GM18498 (cell line): ENCODE results near the gene TMEM139.

Experiments used
- ATAC-seq: cut with Tn5 transposase; IDR thresholded peaks from one replicate; pipeline ENCODE4 v1.9.1; 2021; ENCODE audit warnings: mild to moderate bottlenecking, moderate library complexity; ENCODE audit not compliant: unreplicated experiment

Gene TMEM139

GRCh38 chr7:143284591-143285469 lies at the start of gene TMEM139:
TMEM139 (plus strand) TSS chr7:143284958; CDS start chr7:143285958, 1,000 bp downstream.
- no peak for ATAC-seq

- no peak for ATAC-seq
Observed at GRCh38 chr7:143235561-143235960, 49.2 kb upstream of the TMEM139 start.

- no peak for ATAC-seq
Observed at GRCh38 chr7:143236408-143236990, 48.3 kb upstream of the TMEM139 start.

- no peak for ATAC-seq
Observed at GRCh38 chr7:143237366-143237765, 47.4 kb upstream of the TMEM139 start.

- ATAC-seq = no peak
Observed at GRCh38 chr7:143238289-143238980, 46.3 kb upstream of the TMEM139 start.

GRCh38 chr7:143239813-143240212 lies 44.9 kb upstream of the TMEM139 start:
- no peak for ATAC-seq

GRCh38 chr7:143240291-143241168 lies 44.2 kb upstream of the TMEM139 start:
- peak; percentile 94 for ATAC-seq

GRCh38 chr7:143242306-143242705 lies 42.5 kb upstream of the TMEM139 start:
- no peak for ATAC-seq

GRCh38 chr7:143243111-143243510 lies 41.6 kb upstream of the TMEM139 start:
- ATAC-seq = no peak

GRCh38 chr7:143243614-143244013 lies 41.1 kb upstream of the TMEM139 start:
- ATAC-seq = no peak

GRCh38 chr7:143244321-143244720 lies 40.4 kb upstream of the TMEM139 start:
- ATAC-seq = no peak

GRCh38 chr7:143245123-143245522 lies 39.6 kb upstream of the TMEM139 start:
- ATAC-seq = no peak

GRCh38 chr7:143247372-143247771 lies 37.4 kb upstream of the TMEM139 start:
- no peak for ATAC-seq

GRCh38 chr7:143248761-143249354 lies 35.9 kb upstream of the TMEM139 start:
- ATAC-seq = no peak

- no peak for ATAC-seq
Observed at GRCh38 chr7:143250199-143250598, 34.6 kb upstream of the TMEM139 start.

- no peak for ATAC-seq
Observed at GRCh38 chr7:143250822-143251221, 33.9 kb upstream of the TMEM139 start.

GRCh38 chr7:143252006-143252405 lies 32.8 kb upstream of the TMEM139 start:
- ATAC-seq = no peak

GRCh38 chr7:143255564-143255963 lies 29.2 kb upstream of the TMEM139 start:
- ATAC-seq = no peak

- no peak for ATAC-seq
Observed at GRCh38 chr7:143256325-143256724, 28.4 kb upstream of the TMEM139 start.

GRCh38 chr7:143256932-143257331 lies 27.8 kb upstream of the TMEM139 start:
- ATAC-seq = peak; percentile 85
